ENCODE data around the gene BACH2.
A peak's percentile ranks its signal among the peaks of the same experiment; 100 is the strongest.

BACH2 gene

DNA sequence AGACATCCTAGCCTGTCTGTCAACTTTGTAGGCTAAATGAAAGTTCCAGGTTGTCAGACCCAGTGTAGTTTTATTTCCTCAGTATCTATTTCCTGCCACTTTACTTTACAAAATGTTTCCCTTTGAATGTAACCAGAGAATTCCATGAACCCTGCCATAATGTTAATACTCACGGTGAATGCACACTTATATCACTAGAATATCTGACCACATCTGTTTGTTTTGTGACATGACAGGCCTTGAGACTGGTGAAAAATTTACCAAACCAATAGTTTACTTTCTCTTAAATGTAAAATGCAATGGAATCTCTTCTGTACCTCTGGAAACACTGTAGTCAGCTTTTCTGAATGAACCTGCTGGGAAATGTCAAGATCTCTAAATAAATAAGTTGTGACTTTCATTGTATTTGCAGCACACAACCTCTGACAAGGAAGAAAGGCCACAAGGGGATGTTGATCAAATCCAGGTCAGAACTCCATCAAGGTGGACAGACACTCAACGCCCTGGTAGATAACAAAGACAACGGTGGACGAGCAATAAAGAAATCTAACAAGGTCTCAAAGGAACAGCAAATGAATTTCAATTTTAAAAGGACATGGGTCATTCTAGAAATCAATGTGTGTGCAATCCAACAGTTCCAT, 59.2 kb downstream of the BACH2 start:
- DNase-seq (ENCODE audit: low read depth) = no peak

DNA sequence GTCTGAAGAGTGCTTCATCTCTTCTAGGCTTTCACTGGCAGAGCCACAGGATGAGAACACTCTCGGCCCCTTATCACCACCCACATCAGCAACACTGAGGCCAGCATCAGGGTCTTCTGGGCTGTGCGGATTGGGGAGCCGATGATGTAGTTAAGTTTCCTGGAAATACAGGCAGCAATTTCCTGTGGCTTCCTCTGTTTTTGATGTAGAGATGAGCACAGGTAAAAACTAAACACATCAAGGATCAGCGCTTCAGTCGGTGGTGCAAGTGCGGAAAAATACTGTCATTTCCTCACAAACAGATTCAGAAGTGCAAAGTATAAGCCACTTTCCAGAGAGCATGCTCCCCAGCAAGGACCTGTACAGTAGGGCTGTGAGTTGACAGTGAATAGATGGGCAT, 62.6 kb downstream of the BACH2 start:
- DNase-seq (ENCODE audit: low read depth) = peak; percentile 56

DNA sequence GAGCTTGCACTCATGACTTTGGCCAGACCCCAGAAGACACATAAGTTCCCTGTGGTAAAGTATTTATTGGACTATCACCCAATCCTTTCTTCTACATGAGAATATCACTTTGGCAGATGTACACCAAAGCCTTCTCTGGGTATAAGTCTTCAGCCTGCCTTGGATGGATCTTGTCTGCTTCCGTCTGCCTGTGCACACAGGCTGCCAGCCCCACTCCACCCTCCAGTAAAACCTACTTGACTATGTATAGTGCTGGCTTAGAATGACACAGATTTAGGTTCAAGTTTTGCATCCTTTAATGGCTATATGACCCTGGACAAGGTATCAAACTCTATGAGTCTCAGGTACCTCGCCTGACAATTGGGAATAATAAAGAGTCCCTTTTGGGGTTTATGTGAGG, 63.4 kb downstream of the BACH2 start:
- no peak for DNase-seq (ENCODE audit: low read depth)

DNA sequence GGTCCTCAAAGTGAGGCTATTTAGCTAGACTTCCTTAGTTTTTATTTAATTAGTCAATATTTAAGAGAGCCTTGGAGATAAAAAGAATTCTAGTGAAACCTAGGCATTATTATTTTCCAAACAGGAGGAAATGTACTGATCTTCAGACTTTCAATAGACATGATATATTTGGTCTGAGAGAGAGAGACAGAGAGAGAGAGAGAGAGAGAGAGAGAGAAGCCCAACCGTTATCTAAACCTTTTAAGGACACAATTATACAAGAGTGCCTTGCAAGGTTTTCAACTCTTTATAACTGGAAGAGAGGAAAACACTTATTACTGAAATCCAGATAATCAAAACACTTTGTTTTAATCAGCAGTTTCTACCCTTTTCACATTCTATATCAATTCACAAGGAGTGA, 64.8 kb downstream of the BACH2 start:
- DNase-seq (ENCODE audit: low read depth) = no peak

DNA sequence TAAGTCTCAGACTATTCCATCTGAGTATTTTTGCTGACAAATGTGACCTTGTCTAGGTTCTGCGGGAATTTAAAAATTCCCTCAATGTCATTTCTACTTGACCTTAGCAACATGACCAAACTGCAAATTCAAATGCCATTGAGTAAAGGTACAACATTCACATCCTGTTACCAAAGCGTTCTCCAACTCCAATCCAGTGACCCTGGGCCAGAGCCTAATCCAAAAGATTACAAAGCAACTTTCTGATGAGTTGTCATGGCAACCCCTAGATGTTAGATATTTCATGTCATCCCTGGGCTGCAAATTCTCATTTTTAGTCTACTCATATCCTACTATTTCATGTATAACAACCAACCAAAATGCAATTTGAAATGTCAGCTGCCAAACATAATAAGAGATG, 65.3 kb downstream of the BACH2 start:
- no peak for DNase-seq (ENCODE audit: low read depth)

DNA sequence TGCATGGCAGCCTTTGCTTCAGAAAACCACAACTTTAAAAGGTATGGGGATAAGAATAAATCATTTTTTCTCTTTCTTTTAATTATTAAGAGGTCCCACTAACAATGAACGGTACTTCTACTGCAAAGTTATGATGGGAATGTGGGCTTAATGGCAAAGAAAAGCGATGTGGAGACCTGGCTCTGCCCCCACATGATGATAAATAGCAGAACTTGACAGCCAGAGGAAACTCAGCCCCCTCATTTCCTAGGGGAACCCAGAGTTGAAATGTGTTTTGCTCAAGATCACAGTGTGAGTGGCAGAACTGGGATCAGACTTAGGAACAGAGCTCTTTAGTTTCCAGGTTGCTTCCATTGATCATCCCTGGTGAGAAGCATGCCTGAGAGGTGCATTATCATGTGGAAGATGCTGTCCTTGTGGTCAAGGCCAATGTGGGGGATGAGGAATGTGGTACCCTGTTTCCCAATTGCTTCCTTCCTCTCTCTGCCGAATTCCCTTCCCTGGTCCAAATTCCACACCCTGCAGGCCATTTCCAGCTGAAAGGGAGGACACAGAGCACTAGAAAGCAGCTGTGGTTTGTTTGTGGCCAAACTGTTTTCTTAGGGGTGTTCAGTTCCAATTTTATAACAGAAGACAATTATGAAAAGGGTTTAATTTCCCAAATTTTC, 66.0 kb downstream of the BACH2 start:
- no peak for DNase-seq (ENCODE audit: low read depth)

DNA sequence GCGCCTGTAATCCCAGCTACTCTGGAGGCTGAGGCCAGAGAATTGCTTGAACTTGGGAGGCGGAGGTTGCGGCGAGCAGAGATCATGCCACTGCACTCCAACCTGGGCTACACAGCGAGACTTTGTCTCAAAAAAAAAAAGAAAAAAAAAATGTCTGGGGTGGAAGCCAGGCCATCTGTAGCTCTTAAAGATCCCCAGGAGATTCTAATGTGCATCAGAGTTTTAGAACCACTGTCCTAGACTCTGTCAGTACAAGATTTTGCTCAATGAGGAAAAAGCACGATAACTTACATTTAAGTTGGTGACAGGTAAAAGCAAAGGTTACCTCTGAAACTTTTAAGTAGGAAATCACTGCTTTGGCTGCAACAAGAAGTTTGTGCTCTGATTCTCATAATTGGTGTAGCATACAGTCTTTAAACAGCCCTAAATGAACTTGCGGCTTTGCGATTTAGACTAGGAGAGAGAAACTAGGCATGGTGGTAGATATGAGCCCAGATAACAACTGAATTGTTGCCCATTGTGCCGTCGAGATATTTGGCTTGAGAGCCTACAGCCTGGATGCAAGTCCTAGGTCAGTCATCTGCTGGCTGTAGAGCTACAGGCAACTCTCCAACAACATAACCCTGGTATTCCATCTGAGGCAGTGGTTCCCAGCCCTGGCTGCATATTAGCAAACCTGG, 67.2 kb downstream of the BACH2 start:
- no peak for DNase-seq (ENCODE audit: low read depth)

DNA sequence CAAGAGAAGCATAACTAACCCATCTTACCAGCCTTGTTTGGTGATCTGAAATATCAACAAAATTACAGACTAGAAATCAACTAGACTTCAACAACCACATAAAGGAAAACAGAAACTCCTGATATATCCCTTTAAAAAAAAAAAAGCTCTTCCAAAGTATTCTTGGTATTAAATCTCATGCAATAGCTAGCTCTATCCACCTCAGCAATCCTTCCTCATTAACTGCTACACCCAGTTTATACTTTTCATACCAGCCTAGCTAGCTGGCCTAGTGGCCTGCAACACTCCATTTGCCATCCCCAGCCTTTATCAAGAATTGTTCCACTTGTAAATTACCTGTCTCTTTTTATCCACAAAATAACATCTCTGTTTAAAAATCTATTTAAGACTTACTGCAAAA, 69.0 kb downstream of the BACH2 start:
- no peak for DNase-seq (ENCODE audit: low read depth)

DNA sequence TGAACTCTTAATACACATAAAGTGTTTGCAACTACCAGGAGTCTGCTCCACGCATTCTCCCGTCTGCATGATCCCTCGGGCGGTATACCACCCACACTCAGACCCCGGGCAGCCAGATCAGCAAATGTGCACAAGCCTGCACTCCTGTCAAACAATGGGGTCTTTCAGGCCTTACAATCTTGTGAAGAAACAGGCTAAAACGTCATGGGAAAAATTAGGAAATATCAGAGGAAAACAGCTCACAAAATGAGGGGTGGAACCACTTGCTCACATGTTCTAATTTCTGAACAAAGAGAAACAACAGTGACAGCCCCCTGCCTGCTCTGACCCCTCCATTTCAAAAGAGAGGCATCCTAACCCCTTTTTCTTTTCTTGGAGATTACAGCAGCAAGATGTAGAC, 69.4 kb downstream of the BACH2 start:
- DNase-seq (ENCODE audit: low read depth) = no peak

DNA sequence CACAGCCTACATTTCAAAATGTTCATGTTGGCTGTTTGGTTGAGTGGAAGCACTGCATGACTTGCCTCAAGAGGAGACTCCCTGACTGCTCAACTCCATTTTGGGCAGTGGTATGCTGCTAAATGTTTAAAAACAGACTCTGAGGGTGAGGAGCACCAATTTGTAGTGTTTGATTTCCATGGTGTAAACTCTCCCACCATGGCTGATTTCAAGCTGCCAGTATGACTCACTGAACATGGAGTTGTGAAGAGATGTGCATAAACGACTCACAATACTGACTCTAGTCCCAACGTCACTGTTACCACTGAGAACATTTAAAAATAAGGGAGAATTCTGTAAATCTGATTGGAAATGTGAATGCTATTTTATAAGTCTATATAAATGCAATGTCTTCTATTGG, 70.4 kb downstream of the BACH2 start:
- DNase-seq (ENCODE audit: low read depth) = no peak

DNA sequence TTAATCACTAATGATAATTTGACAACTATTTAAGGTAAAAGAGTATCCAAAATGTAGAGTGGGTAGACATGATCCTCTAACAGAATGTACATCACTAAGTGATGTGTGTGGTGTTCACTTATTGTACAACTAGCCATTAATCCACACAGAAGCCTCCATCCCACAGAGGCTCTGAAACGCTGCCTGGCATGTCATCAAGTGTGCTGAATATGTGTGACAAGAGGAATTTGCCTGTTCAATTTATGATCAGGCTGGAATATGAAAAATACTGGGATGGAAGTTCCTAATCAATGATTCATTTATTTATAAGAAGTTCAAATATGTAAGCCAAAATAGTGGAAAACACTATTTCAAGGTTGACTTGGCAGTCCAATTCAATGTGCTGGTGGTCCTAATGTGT, 72.4 kb downstream of the BACH2 start:
- no peak for DNase-seq (ENCODE audit: low read depth)

DNA sequence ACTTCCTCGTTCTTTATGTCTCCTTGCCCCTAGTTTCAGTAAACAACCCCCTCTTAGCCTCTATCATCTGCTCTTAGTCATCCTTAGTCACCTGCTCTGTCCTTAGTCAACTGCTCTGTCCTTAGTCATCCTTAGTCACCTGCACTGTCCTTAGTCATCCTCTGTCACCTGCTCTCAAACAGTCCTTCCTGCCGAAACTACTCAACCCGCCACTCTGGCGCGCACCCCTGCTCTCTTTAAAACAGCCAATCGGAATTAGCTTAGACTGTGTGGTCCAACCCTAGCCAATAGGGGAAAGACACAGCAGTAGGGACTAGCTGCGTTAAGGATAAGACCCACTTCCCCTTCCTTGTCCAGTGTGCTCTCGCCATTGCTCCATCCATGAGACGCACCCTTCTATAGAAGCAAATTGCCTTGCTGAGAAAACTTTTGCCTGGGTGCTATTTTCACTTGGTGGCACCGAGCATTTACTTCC, 73.9 kb downstream of the BACH2 start:
- no peak for DNase-seq (ENCODE audit: low read depth)

DNA sequence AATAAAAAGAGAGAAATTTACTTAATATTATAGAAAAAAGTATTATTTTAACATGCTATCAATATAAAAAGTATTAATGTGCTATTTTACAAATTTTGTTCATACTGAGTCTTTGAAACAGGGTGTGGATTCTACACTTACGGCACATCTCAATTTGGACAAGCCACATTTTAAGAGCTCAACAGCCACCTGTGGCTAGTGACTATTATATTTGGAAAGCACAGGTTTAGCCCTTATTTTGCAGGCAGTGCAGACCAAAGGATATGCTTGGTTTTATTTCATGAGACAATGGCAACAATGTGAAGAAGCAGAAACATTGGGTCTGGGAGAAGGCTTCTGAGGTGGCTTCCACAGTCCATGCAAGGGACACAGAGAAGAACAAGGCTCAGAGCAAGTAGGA, 74.6 kb downstream of the BACH2 start:
- DNase-seq (ENCODE audit: low read depth) = no peak

DNA sequence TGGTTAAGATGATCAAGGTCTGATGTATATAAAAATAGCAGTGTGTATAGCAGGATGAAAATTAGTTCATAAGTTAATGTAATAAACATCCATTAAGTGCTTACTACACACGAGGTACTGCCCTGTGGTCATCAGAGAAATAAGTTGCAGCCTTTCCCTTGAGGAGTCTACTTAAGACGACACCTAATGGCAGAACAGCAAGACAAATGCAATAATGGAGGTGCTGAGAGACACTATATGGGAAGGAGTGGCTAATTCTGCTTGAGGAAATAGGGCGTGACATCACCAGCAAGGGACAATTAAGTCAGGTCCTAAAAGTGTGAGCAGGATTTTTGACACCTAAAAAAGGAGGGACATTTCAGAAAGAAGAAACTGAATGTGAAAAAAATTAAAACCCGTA, 75.2 kb downstream of the BACH2 start:
- no peak for DNase-seq (ENCODE audit: low read depth)

DNA sequence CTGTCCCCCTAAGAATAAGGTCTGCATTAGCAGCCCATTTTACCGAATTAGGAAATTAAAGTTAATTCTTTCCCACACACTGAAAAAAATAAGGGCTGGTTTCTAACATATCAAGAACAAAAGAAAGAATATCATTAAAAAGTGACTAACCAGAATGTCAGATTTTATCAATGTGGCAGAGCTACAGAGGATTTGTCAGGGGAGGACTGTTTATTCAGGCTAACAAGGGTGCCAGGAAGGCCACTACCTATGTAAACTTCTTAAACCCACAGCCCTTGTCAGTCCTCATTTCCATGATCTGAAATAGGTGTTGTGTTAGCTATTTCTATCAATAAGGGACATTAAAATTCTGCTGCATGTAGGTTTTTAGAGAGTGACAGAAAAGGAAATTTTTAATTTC, 76.4 kb downstream of the BACH2 start:
- DNase-seq (ENCODE audit: low read depth) = no peak

DNA sequence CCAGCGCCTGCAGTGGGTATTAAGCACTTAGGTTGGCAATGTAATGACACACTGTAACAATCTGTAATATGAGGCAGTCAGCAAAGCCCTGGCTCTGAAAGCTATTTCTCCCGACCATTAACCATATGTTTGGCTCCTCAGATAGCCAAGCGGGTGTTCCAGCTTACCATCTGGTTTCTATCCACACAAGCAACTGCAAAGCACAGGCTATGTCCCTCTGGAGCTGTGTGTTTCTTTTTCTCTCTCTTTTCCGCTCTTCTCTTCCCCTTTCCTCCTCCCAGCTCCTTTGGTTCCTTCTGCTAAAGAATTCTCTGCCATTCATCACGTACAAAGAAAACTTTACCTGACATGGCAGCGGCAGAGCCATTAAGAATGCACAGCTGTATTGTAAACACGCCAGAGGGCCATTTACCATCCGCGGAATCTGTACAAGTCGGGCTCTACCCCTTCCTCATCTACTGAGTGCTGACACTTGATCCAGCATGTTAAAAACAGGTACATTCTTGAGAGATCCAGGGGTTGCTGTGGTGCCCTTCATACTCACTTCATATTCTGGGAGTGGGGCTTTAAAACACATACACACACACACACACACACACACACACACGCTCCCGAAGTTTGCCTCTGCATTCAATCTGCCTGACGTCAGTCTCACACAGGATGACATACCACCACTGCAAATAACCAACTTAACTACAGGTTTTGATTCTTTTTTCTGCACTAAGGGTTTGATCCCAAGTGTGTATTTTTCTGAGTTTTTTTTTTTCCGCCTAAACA, 77.2 kb downstream of the BACH2 start:
- no peak for DNase-seq (ENCODE audit: low read depth)

DNA sequence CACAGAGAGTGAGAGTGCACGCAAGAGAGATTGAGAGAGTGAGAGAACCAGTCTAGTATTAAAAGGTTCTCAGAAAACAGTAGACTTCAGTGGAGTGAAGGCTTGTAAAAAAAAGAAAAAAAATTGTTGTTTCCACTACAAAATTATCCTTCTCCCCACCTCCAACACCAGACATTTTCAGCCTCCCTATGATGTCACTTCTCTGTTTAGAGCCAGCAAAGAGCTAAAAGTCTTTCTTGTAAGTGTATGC, 77.8 kb downstream of the BACH2 start:
- DNase-seq (ENCODE audit: low read depth) = no peak

DNA sequence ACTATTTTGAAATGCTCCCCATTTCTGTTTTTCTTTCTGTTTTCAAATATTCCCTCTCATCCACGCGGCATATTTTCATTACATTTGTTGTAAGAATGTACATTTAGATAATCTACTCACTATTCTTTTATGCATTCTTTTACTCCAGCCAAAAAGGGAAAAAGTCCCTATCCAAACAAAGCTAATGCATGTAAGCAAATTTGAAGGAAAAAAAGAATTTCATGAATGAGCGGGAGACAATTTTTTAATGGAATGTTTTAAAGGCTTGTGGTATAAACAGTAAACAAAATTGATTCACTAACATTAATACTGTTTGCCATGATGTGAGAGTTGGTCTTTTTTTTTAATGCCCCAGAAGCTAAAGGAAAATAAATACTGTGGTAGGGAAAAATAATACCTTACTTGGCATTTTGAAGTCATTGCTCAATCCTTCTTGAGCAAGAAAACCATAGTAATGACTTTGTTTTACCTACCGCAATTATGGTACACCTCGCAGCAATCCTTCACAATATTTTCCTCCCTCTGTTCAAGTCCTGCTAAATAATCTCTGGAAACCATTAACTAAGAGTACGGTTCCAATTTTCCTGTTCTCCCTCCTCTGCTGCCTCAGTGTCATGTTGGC, 79.0 kb downstream of the BACH2 start:
- DNase-seq (ENCODE audit: low read depth) = no peak

DNA sequence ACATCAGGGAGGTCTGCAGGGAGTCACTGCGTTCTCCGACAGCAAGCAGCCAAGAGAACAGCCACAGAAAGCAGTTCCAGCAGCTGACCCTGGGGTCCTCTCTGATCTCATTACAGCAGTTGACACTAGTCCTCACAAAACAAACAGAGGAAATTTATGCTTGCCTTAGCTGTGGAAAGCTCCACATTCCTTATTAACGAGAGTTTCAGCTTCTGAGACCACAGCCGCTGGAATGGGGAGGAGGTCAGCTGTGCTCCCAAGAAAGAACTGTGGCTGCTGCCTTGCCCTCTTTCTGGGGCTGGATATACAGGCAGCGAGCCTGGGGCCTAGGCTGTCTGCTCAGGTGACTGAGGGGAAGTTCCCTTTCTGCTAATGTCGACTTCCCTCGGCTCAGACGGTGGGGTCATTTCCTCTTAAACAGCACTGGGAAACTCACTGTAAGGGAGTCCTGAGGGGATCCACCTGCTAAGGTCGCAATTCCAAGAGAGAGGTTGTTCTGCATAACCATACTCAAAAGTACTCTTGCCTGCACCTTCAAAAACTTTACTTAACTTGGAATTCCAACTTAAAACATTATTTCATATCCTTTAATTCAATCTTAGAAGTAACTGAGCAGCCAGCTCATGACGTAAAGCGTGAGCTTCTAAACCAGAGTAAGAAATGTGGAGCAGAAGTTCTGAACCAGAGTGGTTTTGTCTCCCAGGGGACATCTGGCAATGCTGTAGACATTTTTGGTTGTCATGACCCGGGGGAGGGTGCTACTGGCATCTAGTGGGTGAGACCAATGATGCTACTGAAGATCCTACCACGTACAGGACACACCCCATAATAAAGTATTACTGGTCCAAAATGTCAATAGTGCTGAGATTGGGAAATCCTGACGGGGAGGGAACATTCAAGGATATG, 80.3 kb downstream of the BACH2 start:
- no peak for DNase-seq (ENCODE audit: low read depth)

DNA sequence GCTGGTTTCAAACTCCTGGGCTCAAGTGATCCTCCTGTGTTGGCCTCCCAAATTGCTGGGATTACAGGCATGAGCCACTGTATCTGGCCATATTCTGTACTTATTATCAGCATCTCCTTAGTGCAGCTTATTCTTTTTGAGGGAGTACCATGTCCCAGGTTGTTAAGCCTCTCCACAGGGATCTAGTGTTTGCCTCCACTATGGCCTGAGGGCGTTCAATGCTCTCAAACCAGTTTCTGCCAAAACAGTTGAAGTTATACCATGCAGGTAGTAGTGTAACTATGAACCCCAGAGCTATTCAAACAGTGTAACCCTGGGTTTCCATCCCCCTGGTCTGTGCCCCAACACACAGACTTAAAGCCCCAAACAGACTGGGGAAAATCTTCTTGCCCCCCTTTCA, 81.7 kb downstream of the BACH2 start:
- no peak for DNase-seq (ENCODE audit: low read depth)

DNA sequence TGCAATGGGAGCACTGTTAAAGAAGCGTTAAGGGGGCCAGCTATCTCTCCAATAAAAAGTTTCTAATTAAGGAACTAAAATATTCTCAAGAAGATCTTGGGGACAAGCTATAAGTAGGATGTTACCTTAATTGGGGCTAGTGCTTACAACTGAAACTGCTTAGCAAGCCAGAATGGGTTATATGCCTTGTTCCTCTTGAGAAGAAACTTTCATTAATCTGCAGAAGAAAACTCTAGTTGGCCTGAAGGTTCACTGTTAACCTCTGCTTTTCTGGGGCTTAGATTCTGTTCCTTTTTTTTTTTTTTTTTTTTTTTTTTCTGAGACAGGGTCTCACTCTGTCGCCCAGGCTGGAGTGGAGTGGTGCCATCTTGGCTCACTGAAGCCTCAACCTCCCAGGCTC, 82.2 kb downstream of the BACH2 start:
- DNase-seq (ENCODE audit: low read depth) = no peak

DNA sequence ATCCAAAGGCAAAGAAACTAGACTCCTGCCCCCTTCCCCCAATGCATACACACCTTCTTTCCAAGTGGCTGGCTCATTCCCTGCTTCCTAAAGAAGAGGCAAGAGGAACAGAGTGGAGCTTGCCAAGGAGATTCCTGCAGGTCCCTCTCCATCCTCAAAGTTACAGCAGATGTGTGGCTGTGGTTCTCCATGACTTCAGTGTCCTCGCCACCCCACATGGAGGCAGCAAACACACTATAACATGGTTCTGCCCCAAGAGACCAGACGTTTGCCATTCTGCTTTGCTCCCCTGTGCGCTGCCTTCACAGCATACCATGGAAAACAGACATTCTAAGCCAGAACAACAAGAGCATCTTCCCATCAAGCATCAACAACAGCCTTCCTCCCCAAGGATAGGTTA, 84.4 kb downstream of the BACH2 start:
- no peak for DNase-seq (ENCODE audit: low read depth)

Measured in activated T-cell treated with anti-CD3 and anti-CD28 coated beads for 1 hour (primary cell).